ENCODE data around the gene ERP44. TPM values are rescaled to one million over a fixed set of nuclear protein-coding genes. Genes with fewer than 3 reads are reported as not detected.
"Not testable (repeated sequence)": the region's sequence is repeated elsewhere in the genome, so short reads cannot be mapped to it uniquely, and the experiment has no call there.

Gene ERP44
- total RNA-seq, 1 experiment from 2014 or later: 19.5 TPM

DNA sequence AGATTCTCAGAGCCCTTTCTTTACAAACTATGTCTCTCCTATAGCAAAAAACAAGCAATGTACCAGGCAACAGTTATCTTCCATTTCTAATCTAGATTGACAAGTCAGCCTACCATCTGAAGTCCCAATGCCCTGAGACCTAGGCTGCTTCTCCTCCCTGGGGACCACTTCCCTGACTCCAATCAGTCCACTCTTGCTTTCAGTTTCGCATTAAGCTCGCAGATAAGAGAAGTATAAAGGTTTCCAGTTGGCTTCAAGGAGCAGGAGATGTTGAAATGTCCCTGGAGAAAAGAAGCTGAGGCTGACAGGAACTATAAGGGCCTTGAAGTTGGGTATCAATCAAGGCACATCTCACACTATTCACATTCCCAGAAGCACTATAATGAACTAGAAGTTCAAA is 32.3 kb downstream of the ERP44 start:
- Histone ChIP-seq H3F3A (ENCODE audit: insufficient read depth, low read depth) (peaks cover 13% of the 10 kb centered on the region), H3K27me3 (ENCODE audit: insufficient read depth, low read depth) (no peaks in the 10 kb centered on the region), H3K4me2 (no peak overlapping the region), H3K79me2 (ENCODE audit: low read depth) (peaks cover 37% of the 10 kb centered on the region), H3K27ac (peak overlapping the region; percentile 60; the same call in 1 of the 2 replicates), H3K9me3 (ENCODE audit: insufficient read depth, low read depth) (no peaks in the 10 kb centered on the region), H4K20me1 (ENCODE audit: insufficient read depth) (peaks cover 14% of the 10 kb centered on the region), H3K4me3 (no peak overlapping the region), H2AFZ (no peak overlapping the region), H3K4me1 (replicated peaks; ENCODE audit: insufficient read depth) (peaks cover 19% of the 10 kb centered on the region), H3K36me3 (ENCODE audit: low read depth) (no peaks in the 10 kb centered on the region), H3K9me2 (ENCODE audit: insufficient read depth) (0 out of 2 replicates have a peak, but pooled peaks cover 4% of the 10 kb centered on the region)
- POLR2A ChIA-PET (ENCODE audit: unreplicated experiment): interaction anchor here (0.8 kb wide), 1 partner anchor 21 kb away, joined by 5 read pairs; no protein-coding TSS in a partner anchor
- CTCF ChIA-PET: no interaction called here
- intact Hi-C loops (cut with micrococcal nuclease; ENCODE audit: unreplicated experiment): no loop called here
- BruUV-seq (replicated peaks): no TSS peak
- TF ChIP-seq, protein P1, sequence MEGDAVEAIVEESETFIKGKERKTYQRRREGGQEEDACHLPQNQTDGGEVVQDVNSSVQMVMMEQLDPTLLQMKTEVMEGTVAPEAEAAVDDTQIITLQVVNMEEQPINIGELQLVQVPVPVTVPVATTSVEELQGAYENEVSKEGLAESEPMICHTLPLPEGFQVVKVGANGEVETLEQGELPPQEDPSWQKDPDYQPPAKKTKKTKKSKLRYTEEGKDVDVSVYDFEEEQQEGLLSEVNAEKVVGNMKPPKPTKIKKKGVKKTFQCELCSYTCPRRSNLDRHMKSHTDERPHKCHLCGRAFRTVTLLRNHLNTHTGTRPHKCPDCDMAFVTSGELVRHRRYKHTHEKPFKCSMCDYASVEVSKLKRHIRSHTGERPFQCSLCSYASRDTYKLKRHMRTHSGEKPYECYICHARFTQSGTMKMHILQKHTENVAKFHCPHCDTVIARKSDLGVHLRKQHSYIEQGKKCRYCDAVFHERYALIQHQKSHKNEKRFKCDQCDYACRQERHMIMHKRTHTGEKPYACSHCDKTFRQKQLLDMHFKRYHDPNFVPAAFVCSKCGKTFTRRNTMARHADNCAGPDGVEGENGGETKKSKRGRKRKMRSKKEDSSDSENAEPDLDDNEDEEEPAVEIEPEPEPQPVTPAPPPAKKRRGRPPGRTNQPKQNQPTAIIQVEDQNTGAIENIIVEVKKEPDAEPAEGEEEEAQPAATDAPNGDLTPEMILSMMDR (conservative IDR thresholded peaks at IDR 0.05): no peak
- no peak for TF ChIP-seq EZH2 (IDR thresholded peaks at IDR 0.05; ENCODE audit: low read depth)
- DNase-seq: no peak

DNA sequence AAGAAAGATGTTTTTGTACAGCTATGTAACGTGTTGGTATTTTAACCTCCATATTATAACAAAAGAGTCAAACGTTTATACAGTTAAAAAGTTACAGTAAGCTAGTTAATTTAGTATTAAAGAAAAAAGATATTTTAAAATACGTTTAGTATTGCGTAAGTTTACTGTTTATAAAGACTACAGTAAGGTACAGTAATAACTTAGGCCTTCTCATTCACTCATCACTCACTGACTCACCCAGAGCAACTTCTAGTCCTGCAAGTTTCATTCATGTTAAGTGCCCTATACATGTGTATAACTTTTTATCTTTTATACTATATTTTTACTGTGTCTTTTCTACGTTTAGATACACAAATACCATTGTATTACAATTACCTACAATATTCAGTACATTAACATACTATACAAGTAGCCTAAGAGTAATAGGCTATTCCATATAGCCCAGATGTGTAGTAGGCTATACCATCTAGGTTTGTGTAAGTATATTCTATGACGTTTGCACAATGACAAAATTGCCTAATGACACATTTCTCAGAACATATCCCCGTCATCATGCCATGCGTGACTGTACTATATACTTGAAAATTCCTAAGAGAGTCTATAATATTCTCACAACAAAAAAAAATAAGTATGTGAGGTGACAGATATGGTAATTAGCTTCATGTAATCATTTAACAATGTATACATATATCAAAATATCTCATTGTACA is 33.8 kb downstream of the ERP44 start:
- H3K27ac ChIP-seq: peak overlapping the region; percentile 60

DNA sequence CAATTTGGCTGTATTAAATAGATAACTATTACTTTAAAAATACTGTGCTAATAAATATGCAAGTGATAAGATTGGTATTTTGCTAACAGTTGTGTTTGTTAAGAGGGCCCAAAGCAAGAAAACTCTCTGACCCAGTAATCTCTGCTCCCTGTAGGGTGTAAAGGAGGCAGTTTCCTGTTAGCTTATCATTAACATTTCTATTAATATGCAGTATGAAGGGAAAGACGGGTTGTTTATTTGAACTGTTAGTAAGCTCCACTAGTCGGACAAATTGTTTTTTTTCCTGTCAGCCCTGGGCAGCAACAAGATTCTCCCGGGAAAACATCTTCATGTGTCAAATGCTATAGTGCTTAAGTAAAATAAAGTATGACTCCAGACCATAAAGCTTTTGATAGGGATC is 35.6 kb downstream of the ERP44 start:
- ChIA-PET CTCF (interaction anchor here (0.6 kb wide), 1 partner anchor 49 kb away, joined by 5 read pairs; no protein-coding TSS in a partner anchor), POLR2A (ENCODE audit: unreplicated experiment) (no interaction called here)
- TF ChIP-seq EZH2 (IDR thresholded peaks at IDR 0.05; ENCODE audit: low read depth): no peak
- TF ChIP-seq, protein P1 (conservative IDR thresholded peaks at IDR 0.05): no peak
- Histone ChIP-seq H3K4me1 (replicated peaks; ENCODE audit: insufficient read depth) (peaks cover 19% of the 10 kb centered on the region), H3K79me2 (ENCODE audit: low read depth) (peaks cover 30% of the 10 kb centered on the region), H3K9me3 (ENCODE audit: insufficient read depth, low read depth) (no peaks in the 10 kb centered on the region), H3K4me2 (no peak overlapping the region), H2AFZ (no peak overlapping the region), H3F3A (ENCODE audit: insufficient read depth, low read depth) (peaks cover 13% of the 10 kb centered on the region), H3K36me3 (ENCODE audit: low read depth) (0 out of 2 replicates have a peak, but pooled peaks cover 4% of the 10 kb centered on the region), H3K4me3 (no peak overlapping the region), H3K27me3 (ENCODE audit: insufficient read depth, low read depth) (no peaks in the 10 kb centered on the region), H3K27ac (no peak overlapping the region), H4K20me1 (ENCODE audit: insufficient read depth) (peaks cover 29% of the 10 kb centered on the region), H3K9me2 (ENCODE audit: insufficient read depth) (0 out of 2 replicates have a peak, but pooled peaks cover 4% of the 10 kb centered on the region)
- no peak for DNase-seq
- intact Hi-C loops (cut with micrococcal nuclease; ENCODE audit: unreplicated experiment): no loop called here
- no TSS peak for BruUV-seq (replicated peaks)

More for the DNA sequence above, 33.8 kb downstream of the ERP44 start:
- peak in 1 of 2 experiments; percentile 74 for DNase-seq
- Histone ChIP-seq H3K79me2 (ENCODE audit: low read depth) (peaks cover 33% of the 10 kb centered on the region), H3K9me2 (ENCODE audit: insufficient read depth) (0 out of 2 replicates have a peak, but pooled peaks cover 4% of the 10 kb centered on the region), H2AFZ (no peak overlapping the region), H3K4me3 (no peak overlapping the region), H3K9me3 (ENCODE audit: insufficient read depth, low read depth) (no peaks in the 10 kb centered on the region), H3K4me2 (peak overlapping the region; percentile 22; the same call in 1 of the 2 replicates), H3K27me3 (ENCODE audit: insufficient read depth, low read depth) (no peaks in the 10 kb centered on the region), H3K4me1 (replicated peaks; ENCODE audit: insufficient read depth) (peaks cover 19% of the 10 kb centered on the region), H3K36me3 (ENCODE audit: low read depth) (no peaks in the 10 kb centered on the region), H3F3A (ENCODE audit: insufficient read depth, low read depth) (peaks cover 13% of the 10 kb centered on the region), H4K20me1 (ENCODE audit: insufficient read depth) (peaks cover 23% of the 10 kb centered on the region)
- ChIA-PET CTCF (no interaction called here), POLR2A (ENCODE audit: unreplicated experiment) (interaction anchor here (0.7 kb wide), 1 partner anchor 205 kb away, joined by 3 read pairs; no protein-coding TSS in a partner anchor)
- intact Hi-C loops (cut with micrococcal nuclease; ENCODE audit: unreplicated experiment): no loop called here
- TF ChIP-seq, protein P1 (conservative IDR thresholded peaks at IDR 0.05): no peak
- no peak for TF ChIP-seq EZH2 (IDR thresholded peaks at IDR 0.05; ENCODE audit: low read depth)
- BruUV-seq (replicated peaks): no TSS peak

DNA sequence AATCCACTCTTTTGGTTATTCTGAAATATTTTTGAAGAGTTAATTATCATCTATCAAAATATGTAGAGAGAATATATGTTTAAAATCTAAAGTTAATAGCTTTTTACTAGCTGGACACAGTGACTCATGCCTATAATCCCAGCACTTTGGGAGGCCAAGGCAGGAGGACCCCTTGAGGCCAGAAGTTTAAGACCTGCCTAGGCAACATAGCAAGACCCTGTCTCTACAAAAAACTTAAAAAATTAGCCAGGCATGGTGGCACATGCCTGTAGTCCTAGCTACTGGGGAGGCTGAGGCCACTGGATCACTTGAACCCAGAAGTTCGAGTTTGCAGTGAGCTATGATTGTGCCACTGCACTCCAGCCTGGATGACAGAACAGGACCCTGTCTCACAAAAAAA is 36.1 kb downstream of the ERP44 start:
- H3K36me3 ChIP-seq (ENCODE audit: low read depth); H3K4me2 ChIP-seq; H3K27ac ChIP-seq; H3K27me3 ChIP-seq (ENCODE audit: insufficient read depth, low read depth); POLR2A ChIA-PET (ENCODE audit: unreplicated experiment); BruUV-seq (replicated peaks); H3K9me3 ChIP-seq (ENCODE audit: insufficient read depth, low read depth); H3K9me2 ChIP-seq (ENCODE audit: insufficient read depth); DNase-seq; intact Hi-C loops (cut with micrococcal nuclease; ENCODE audit: unreplicated experiment); H2AFZ ChIP-seq; H3K4me3 ChIP-seq: not testable (repeated sequence)
- H4K20me1 ChIP-seq (ENCODE audit: insufficient read depth): peaks cover 29% of the 10 kb centered on the region
- H3K4me1 ChIP-seq (replicated peaks; ENCODE audit: insufficient read depth): peaks cover 19% of the 10 kb centered on the region
- H3F3A ChIP-seq (ENCODE audit: insufficient read depth, low read depth): peaks cover 13% of the 10 kb centered on the region
- CTCF ChIA-PET: interaction anchor here (0.6 kb wide), 1 partner anchor 50 kb away, joined by 5 read pairs; no protein-coding TSS in a partner anchor
- peaks cover 30% of the 10 kb centered on the region for H3K79me2 ChIP-seq (ENCODE audit: low read depth)

Measured in PC-9 (cell line).